WTC11 (cell line): ENCODE results near the gene DAB1. TPM values are rescaled to one million over a fixed set of nuclear protein-coding genes. Genes with fewer than 3 reads are reported as not detected.

ENCODE experiments used
- ATAC-seq: fragments of 200-7000 bp; cut with Tn5 transposase; 2 replicates; pipeline ENCODE4 v1.10.0; 2021; ENCODE audit warnings: mild to moderate bottlenecking, moderate library complexity
- CTCF ChIA-PET: fragments of 300-600 bp; sonication (Branson Sonifier 250); formaldehyde crosslinking; loops from one replicate; lab custom pipeline; 2021; ENCODE audit warnings: antibody characterized with exemption; lab: Charles Lee
- POLR2A ChIA-PET: fragments of 350-600 bp; sonication (Branson Sonifier 250); formaldehyde crosslinking; loops from one replicate; lab custom pipeline; 2021; ENCODE audit warnings: antibody characterized with exemption; lab: Charles Lee
- DNase-seq: peaks from one replicate; pipeline ENCODE4 v3.0.0; 2021; ENCODE audit warnings: low spot score
- H3K27ac Mint-ChIP-seq: 2 replicates; pipeline ENCODE4 v1.8.0; 2021; ENCODE audit warnings: mixed read lengths
- H3K27me3 Mint-ChIP-seq: 2 replicates; pipeline ENCODE4 v1.8.0; 2021; ENCODE audit warnings: low read depth, mild to moderate bottlenecking, moderate library complexity, mixed read lengths
- H3K36me3 Mint-ChIP-seq: 2 replicates; pipeline ENCODE4 v1.8.0; 2021; ENCODE audit warnings: mixed read lengths
- H3K4me1 Mint-ChIP-seq: 2 replicates; pipeline ENCODE4 v1.8.0; 2022; ENCODE audit warnings: mixed read lengths
- H3K4me3 Mint-ChIP-seq: 2 replicates; pipeline ENCODE4 v1.8.0; 2021; ENCODE audit warnings: mild to moderate bottlenecking, moderate library complexity, mixed read lengths
- H3K9me3 Mint-ChIP-seq: 2 replicates; pipeline ENCODE4 v1.8.0; 2021; ENCODE audit warnings: mixed read lengths
- CREM ChIP-seq: sonication (generic); formaldehyde crosslinking; IDR thresholded peaks from 2 replicates; pipeline ENCODE4 v1.8.1; 2022; ENCODE audit warnings: mild to moderate bottlenecking, missing genetic modification reagents, moderate library complexity
- ETV6 ChIP-seq: sonication (generic); formaldehyde crosslinking; IDR thresholded peaks from 2 replicates; pipeline ENCODE4 v1.8.1; 2022; ENCODE audit warnings: mild to moderate bottlenecking, missing genetic modification reagents
- IRF2 ChIP-seq: sonication (generic); formaldehyde crosslinking; IDR thresholded peaks from 2 replicates; pipeline ENCODE4 v1.8.0; 2022; ENCODE audit warnings: low read depth, missing genetic modification reagents, borderline replicate concordance
- JAZF1 ChIP-seq: fragments of 250-450 bp; sonication (Bioruptor Pico); IDR thresholded peaks from 2 replicates; pipeline ENCODE4 v1.9.0; 2021; ENCODE audit warnings: moderate library complexity, mild to moderate bottlenecking, inconsistent platforms
- NFYB ChIP-seq: sonication (generic); formaldehyde crosslinking; conservative IDR thresholded peaks from 2 replicates; pipeline ENCODE4 v1.8.0; 2022; ENCODE audit warnings: low read depth, missing genetic modification reagents
- RORB ChIP-seq: fragments of 250-450 bp; sonication (Bioruptor Pico); IDR thresholded peaks from 2 replicates; pipeline ENCODE4 v1.9.0; 2021; ENCODE audit warnings: mild to moderate bottlenecking
- TEAD4 ChIP-seq: sonication (generic); formaldehyde crosslinking; IDR thresholded peaks from 2 replicates; pipeline ENCODE4 v1.8.0; 2022; ENCODE audit warnings: mild to moderate bottlenecking, missing genetic modification reagents
- ZNF263 ChIP-seq: sonication (generic); formaldehyde crosslinking; IDR thresholded peaks from 2 replicates; pipeline ENCODE4 v1.8.1; 2022; ENCODE audit warnings: low read depth, mild to moderate bottlenecking, moderate library complexity, missing genetic modification reagents
- total RNA-seq: library from RNA; stranded (reverse); gene quantifications from 3 replicates; pipeline ENCODE4 v1.2.3, GENCODE V29; 2021
- TF ChIP-seq, protein P1 (sequence below): sonication (generic); formaldehyde crosslinking; IDR thresholded peaks from 2 replicates; pipeline ENCODE4 v1.8.0; 2023; ENCODE audit warnings: missing genetic modification reagents
- TF ChIP-seq, protein P2 (sequence below): sonication (generic); formaldehyde crosslinking; IDR thresholded peaks from 2 replicates; pipeline ENCODE4 v1.8.1; 2023; ENCODE audit warnings: mild to moderate bottlenecking, missing genetic modification reagents
- TF ChIP-seq, protein P3 (sequence below): sonication (generic); formaldehyde crosslinking; IDR thresholded peaks from 2 replicates; pipeline ENCODE4 v1.8.1; 2023; ENCODE audit warnings: mild to moderate bottlenecking, missing genetic modification reagents, moderate library complexity
- TF ChIP-seq, protein P4 (sequence below): sonication (generic); formaldehyde crosslinking; IDR thresholded peaks from 2 replicates; pipeline ENCODE4 v1.8.1; 2023; ENCODE audit warnings: mild to moderate bottlenecking, moderate library complexity, missing genetic modification reagents
- TF ChIP-seq, protein P5 (sequence below): fragments of 250-450 bp; sonication (Bioruptor Pico); IDR thresholded peaks from 2 replicates; pipeline ENCODE4 v1.9.0; 2021; ENCODE audit warnings: mild to moderate bottlenecking, borderline replicate concordance
- TF ChIP-seq, protein P6 (sequence below): sonication (generic); formaldehyde crosslinking; IDR thresholded peaks from 2 replicates; pipeline ENCODE4 v1.8.0; 2022; ENCODE audit warnings: mild to moderate bottlenecking, missing genetic modification reagents

Gene DAB1
- total RNA-seq, 1 experiment from 2014 or later = 10.7 TPM

DNA sequence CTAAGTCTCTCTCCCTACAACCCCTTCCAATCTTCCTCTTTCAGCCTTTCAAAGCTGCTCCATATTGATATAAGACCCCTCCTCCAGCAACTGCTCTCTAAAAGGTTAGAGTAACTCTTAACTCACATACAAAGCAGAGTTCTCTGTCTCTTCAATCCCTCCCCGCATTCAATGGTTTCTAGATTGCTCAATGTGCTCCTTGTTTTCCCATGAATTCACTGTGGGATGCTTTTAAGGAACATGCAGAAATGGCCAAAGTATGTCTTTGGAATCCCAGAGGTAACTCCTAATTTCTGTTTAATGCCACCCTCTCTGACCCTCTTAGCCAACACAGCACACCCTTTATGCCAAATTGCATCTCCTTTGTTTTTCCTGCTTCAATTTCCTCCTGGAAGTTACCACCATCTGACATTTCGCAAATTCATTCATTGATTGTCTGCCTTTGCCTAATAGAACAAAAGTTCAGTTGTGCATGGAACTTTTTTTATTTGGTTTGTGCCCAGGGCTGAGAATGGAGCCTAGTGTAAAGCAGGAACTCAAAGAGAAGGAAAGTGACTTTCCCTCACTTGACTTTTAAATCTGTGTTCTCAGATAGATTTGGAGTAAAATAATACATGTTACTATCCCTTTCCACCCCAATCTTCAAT lies 285.3 kb downstream of the DAB1 start:
- CTCF ChIA-PET = no interaction called here
- Mint-ChIP-seq H3K27ac (no peak overlapping the region), H3K9me3 (no peaks in the 10 kb centered on the region), H3K4me1 (no peaks in the 10 kb centered on the region), H3K4me3 (no peak overlapping the region), H3K27me3 (no peaks in the 10 kb centered on the region), H3K36me3 (no peaks in the 10 kb centered on the region)
- ATAC-seq (no peak), DNase-seq (no peak)
- POLR2A ChIA-PET = no interaction called here
- TF ChIP-seq, protein P1, sequence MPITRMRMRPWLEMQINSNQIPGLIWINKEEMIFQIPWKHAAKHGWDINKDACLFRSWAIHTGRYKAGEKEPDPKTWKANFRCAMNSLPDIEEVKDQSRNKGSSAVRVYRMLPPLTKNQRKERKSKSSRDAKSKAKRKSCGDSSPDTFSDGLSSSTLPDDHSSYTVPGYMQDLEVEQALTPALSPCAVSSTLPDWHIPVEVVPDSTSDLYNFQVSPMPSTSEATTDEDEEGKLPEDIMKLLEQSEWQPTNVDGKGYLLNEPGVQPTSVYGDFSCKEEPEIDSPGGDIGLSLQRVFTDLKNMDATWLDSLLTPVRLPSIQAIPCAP (CRISPR knock-in tag) = no peak
- TF ChIP-seq, protein P2, sequence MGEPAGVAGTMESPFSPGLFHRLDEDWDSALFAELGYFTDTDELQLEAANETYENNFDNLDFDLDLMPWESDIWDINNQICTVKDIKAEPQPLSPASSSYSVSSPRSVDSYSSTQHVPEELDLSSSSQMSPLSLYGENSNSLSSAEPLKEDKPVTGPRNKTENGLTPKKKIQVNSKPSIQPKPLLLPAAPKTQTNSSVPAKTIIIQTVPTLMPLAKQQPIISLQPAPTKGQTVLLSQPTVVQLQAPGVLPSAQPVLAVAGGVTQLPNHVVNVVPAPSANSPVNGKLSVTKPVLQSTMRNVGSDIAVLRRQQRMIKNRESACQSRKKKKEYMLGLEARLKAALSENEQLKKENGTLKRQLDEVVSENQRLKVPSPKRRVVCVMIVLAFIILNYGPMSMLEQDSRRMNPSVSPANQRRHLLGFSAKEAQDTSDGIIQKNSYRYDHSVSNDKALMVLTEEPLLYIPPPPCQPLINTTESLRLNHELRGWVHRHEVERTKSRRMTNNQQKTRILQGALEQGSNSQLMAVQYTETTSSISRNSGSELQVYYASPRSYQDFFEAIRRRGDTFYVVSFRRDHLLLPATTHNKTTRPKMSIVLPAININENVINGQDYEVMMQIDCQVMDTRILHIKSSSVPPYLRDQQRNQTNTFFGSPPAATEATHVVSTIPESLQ (CRISPR knock-in tag) = no peak
- TF ChIP-seq JAZF1 (CRISPR knock-in tag) (no peak), CREM (CRISPR knock-in tag) (no peak), IRF2 (CRISPR knock-in tag) (no peak), TEAD4 (CRISPR knock-in tag) (no peak), ETV6 (no peak)
- TF ChIP-seq, protein P3, sequence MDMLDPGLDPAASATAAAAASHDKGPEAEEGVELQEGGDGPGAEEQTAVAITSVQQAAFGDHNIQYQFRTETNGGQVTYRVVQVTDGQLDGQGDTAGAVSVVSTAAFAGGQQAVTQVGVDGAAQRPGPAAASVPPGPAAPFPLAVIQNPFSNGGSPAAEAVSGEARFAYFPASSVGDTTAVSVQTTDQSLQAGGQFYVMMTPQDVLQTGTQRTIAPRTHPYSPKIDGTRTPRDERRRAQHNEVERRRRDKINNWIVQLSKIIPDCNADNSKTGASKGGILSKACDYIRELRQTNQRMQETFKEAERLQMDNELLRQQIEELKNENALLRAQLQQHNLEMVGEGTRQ (CRISPR knock-in tag) = no peak
- TF ChIP-seq, protein P4, sequence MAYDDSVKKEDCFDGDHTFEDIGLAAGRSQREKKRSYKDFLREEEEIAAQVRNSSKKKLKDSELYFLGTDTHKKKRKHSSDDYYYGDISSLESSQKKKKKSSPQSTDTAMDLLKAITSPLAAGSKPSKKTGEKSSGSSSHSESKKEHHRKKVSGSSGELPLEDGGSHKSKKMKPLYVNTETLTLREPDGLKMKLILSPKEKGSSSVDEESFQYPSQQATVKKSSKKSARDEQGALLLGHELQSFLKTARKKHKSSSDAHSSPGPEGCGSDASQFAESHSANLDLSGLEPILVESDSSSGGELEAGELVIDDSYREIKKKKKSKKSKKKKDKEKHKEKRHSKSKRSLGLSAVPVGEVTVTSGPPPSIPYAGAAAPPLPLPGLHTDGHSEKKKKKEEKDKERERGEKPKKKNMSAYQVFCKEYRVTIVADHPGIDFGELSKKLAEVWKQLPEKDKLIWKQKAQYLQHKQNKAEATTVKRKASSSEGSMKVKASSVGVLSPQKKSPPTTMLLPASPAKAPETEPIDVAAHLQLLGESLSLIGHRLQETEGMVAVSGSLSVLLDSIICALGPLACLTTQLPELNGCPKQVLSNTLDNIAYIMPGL (CRISPR knock-in tag) = no peak

DNA sequence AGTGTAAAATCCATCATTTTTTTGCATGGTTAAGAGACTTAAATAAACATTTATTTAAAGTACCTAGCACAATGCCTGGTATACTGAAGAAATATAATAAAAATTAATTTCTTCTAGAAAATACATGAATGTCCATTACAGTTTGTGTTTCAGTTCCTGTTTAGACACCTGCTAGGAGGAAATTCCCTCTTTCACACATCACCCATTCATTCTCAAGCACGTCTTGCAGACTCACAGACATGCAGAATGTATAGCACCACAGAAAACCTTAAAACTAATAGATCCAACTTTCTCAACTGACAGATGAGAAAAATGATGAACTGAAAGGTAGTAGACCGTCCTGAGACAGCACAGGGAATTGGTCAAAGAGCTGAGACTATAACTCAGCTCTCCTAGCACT lies 285.9 kb downstream of the DAB1 start:
- CTCF ChIA-PET = no interaction called here
- no peak for ATAC-seq
- Mint-ChIP-seq H3K4me3 (no peak overlapping the region), H3K27ac (no peak overlapping the region), H3K36me3 (no peaks in the 10 kb centered on the region), H3K9me3 (no peaks in the 10 kb centered on the region), H3K4me1 (no peaks in the 10 kb centered on the region; the same call in 1 of the 2 replicates), H3K27me3 (no peaks in the 10 kb centered on the region)
- no peak for DNase-seq
- POLR2A ChIA-PET = no interaction called here
- TF ChIP-seq ZNF263 (CRISPR knock-in tag) = no peak
- TF ChIP-seq RORB (CRISPR knock-in tag) = no peak
- TF ChIP-seq, protein P5, sequence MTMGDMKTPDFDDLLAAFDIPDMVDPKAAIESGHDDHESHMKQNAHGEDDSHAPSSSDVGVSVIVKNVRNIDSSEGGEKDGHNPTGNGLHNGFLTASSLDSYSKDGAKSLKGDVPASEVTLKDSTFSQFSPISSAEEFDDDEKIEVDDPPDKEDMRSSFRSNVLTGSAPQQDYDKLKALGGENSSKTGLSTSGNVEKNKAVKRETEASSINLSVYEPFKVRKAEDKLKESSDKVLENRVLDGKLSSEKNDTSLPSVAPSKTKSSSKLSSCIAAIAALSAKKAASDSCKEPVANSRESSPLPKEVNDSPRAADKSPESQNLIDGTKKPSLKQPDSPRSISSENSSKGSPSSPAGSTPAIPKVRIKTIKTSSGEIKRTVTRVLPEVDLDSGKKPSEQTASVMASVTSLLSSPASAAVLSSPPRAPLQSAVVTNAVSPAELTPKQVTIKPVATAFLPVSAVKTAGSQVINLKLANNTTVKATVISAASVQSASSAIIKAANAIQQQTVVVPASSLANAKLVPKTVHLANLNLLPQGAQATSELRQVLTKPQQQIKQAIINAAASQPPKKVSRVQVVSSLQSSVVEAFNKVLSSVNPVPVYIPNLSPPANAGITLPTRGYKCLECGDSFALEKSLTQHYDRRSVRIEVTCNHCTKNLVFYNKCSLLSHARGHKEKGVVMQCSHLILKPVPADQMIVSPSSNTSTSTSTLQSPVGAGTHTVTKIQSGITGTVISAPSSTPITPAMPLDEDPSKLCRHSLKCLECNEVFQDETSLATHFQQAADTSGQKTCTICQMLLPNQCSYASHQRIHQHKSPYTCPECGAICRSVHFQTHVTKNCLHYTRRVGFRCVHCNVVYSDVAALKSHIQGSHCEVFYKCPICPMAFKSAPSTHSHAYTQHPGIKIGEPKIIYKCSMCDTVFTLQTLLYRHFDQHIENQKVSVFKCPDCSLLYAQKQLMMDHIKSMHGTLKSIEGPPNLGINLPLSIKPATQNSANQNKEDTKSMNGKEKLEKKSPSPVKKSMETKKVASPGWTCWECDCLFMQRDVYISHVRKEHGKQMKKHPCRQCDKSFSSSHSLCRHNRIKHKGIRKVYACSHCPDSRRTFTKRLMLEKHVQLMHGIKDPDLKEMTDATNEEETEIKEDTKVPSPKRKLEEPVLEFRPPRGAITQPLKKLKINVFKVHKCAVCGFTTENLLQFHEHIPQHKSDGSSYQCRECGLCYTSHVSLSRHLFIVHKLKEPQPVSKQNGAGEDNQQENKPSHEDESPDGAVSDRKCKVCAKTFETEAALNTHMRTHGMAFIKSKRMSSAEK (CRISPR knock-in tag) = no peak
- no peak for TF ChIP-seq NFYB (CRISPR knock-in tag)
- TF ChIP-seq, protein P6, sequence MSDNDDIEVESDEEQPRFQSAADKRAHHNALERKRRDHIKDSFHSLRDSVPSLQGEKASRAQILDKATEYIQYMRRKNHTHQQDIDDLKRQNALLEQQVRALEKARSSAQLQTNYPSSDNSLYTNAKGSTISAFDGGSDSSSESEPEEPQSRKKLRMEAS (CRISPR knock-in tag) = no peak
